Vagina (tissue), 2 donors: ENCODE data around the gene POP7. TPM values are rescaled to one million over a fixed set of nuclear protein-coding genes. Genes with fewer than 3 reads are reported as not detected.

Experiments used
- DNase-seq, 2 donors: peaks; one replicate each; pipeline ENCODE4 v3.0.0-alpha.2; 2017; ENCODE audit errors: extremely low spot score in 2 of 2
- H3K27ac ChIP-seq: fragments of 200-600 bp; sonication (generic); one replicate; pipeline ENCODE4 v1.5.1; 2019
- H3K27me3 ChIP-seq: fragments of 200-600 bp; sonication (generic); one replicate; pipeline ENCODE4 v1.5.1; 2019
- H3K36me3 ChIP-seq, 2 donors: fragments of 200-600 bp; sonication (generic); one replicate each; pipeline ENCODE4 v1.5.1; 2017 to 2019
- H3K4me1 ChIP-seq: fragments of 200-600 bp; sonication (generic); one replicate; pipeline ENCODE4 v1.5.1; 2019
- H3K4me3 ChIP-seq, 2 donors: fragments of 200-600 bp; sonication (generic); 1 replicate in 1 of 2; 2 replicates in 1 of 2; pipeline ENCODE4 v1.5.1; 2016 to 2019
- H3K9me3 ChIP-seq: fragments of 200-600 bp; sonication (generic); one replicate; pipeline ENCODE4 v1.5.1; 2019
- POLR2A ChIP-seq, 2 donors: fragments of 450-650 bp; IDR thresholded peaks; one replicate each; pipeline ENCODE4 v1.6.1; 2017; ENCODE audit warnings: antibody characterized with exemption in 2 of 2, mild to moderate bottlenecking in 2 of 2, moderate library complexity in 2 of 2
- POLR2AphosphoS5 ChIP-seq, 2 donors: sonication (generic); formaldehyde crosslinking; IDR thresholded peaks; one replicate each; pipeline ENCODE4 v1.9.0; 2017; ENCODE audit warnings: antibody characterized with exemption in 2 of 2, mild to moderate bottlenecking in 2 of 2, low read depth in 1 of 2; ENCODE audit not compliant: insufficient read depth in 1 of 2
- intact Hi-C: fragments of 100-400 bp; cut with DNase I; formaldehyde crosslinking; loops from one replicate; pipeline ENCODE4 v1.15.1; 2023
- total RNA-seq: library from RNA; depleted of rRNA; stranded (reverse); fragments of >200 nt; gene quantifications from one replicate; pipeline ENCODE4 v1.2.3, GENCODE V29; 2016
- TF ChIP-seq, protein P1 (sequence below), 3 experiments: fragments of 450-650 bp in 2 of 3; fragments of 200-600 bp in 1 of 3; sonication (generic) in 1 of 3; IDR thresholded peaks; one replicate each; pipeline ENCODE4 v1.5.1; 2017 to 2019; ENCODE audit warnings: antibody characterized with exemption in 3 of 3, mild to moderate bottlenecking in 2 of 3, moderate library complexity in 2 of 3

Gene POP7
- total RNA-seq, 1 donor from 2014 or later, result 44.0 TPM

GRCh38 chr7:100726996-100727761, 21.3 kb downstream of the POP7 start:
- DNase-seq, result no peak
- Histone ChIP-seq H3K27me3 (no peaks in the 10 kb centered on the region), H3K9me3 (no peaks in the 10 kb centered on the region)

GRCh38 chr7:100728196-100728595, 22.3 kb downstream of the POP7 start:
- H3K27ac ChIP-seq, result no peak overlapping the region
- H3K4me3 ChIP-seq, result no peak overlapping the region
- no peak for TF ChIP-seq POLR2AphosphoS5 (IDR thresholded peaks at IDR 0.05; ENCODE audit: insufficient read depth in 1 of 2, low read depth in 1 of 2)
- TF ChIP-seq, protein P1, sequence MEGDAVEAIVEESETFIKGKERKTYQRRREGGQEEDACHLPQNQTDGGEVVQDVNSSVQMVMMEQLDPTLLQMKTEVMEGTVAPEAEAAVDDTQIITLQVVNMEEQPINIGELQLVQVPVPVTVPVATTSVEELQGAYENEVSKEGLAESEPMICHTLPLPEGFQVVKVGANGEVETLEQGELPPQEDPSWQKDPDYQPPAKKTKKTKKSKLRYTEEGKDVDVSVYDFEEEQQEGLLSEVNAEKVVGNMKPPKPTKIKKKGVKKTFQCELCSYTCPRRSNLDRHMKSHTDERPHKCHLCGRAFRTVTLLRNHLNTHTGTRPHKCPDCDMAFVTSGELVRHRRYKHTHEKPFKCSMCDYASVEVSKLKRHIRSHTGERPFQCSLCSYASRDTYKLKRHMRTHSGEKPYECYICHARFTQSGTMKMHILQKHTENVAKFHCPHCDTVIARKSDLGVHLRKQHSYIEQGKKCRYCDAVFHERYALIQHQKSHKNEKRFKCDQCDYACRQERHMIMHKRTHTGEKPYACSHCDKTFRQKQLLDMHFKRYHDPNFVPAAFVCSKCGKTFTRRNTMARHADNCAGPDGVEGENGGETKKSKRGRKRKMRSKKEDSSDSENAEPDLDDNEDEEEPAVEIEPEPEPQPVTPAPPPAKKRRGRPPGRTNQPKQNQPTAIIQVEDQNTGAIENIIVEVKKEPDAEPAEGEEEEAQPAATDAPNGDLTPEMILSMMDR (IDR thresholded peaks at IDR 0.05), result no peak
- no peak for TF ChIP-seq POLR2A (IDR thresholded peaks at IDR 0.05)
- intact Hi-C loops, result no loop called here
- peaks cover 21% of the 10 kb centered on the region for H3K4me1 ChIP-seq
- DNase-seq, result no peak
- H3K27me3 ChIP-seq, result no peaks in the 10 kb centered on the region
- no peaks in the 10 kb centered on the region for H3K36me3 ChIP-seq
- H3K9me3 ChIP-seq, result no peaks in the 10 kb centered on the region

More at GRCh38 chr7:100726996-100727761, 21.3 kb downstream of the POP7 start:
- TF ChIP-seq POLR2AphosphoS5 (IDR thresholded peaks at IDR 0.05; ENCODE audit: insufficient read depth in 1 of 2, low read depth in 1 of 2) (no peak), POLR2A (IDR thresholded peaks at IDR 0.05) (no peak)
- TF ChIP-seq, protein P1 (IDR thresholded peaks at IDR 0.05), result no peak
- peaks cover 21% of the 10 kb centered on the region for H3K4me1 ChIP-seq
- H3K27ac ChIP-seq, result peak overlapping the region; percentile 48
- no peaks in the 10 kb centered on the region for H3K36me3 ChIP-seq
- no peak overlapping the region for H3K4me3 ChIP-seq
- intact Hi-C loops, result no loop called here

GRCh38 chr7:100730136-100730800, 24.3 kb downstream of the POP7 start:
- no peaks in the 10 kb centered on the region for H3K27me3 ChIP-seq

GRCh38 chr7:100731937-100732636, 26.2 kb downstream of the POP7 start:
- TF ChIP-seq, protein P1 (IDR thresholded peaks at IDR 0.05), result no peak
- TF ChIP-seq POLR2A (IDR thresholded peaks at IDR 0.05) (no peak), POLR2AphosphoS5 (IDR thresholded peaks at IDR 0.05; ENCODE audit: insufficient read depth in 1 of 2, low read depth in 1 of 2) (no peak)
- intact Hi-C loops, result no loop called here
- Histone ChIP-seq H3K27me3 (no peaks in the 10 kb centered on the region), H3K9me3 (no peaks in the 10 kb centered on the region), H3K4me1 (no peaks in the 10 kb centered on the region), H3K4me3 (no peak overlapping the region), H3K27ac (no peak overlapping the region), H3K36me3 (no peaks in the 10 kb centered on the region)
- DNase-seq, result no peak

More at GRCh38 chr7:100730136-100730800, 24.3 kb downstream of the POP7 start:
- H3K27ac ChIP-seq, result no peak overlapping the region
- no peaks in the 10 kb centered on the region for H3K36me3 ChIP-seq
- no peaks in the 10 kb centered on the region for H3K9me3 ChIP-seq
- peaks cover 15% of the 10 kb centered on the region for H3K4me1 ChIP-seq
- no peak overlapping the region for H3K4me3 ChIP-seq
- no peak for DNase-seq
- TF ChIP-seq POLR2AphosphoS5 (IDR thresholded peaks at IDR 0.05; ENCODE audit: insufficient read depth in 1 of 2, low read depth in 1 of 2), result no peak
- no peak for TF ChIP-seq POLR2A (IDR thresholded peaks at IDR 0.05)
- TF ChIP-seq, protein P1 (IDR thresholded peaks at IDR 0.05), result no peak
- intact Hi-C loops, result no loop called here
